NCI-H446 treated with DMSO at 0.1 percent for 48 hours (cell line): ENCODE data around the gene EDEM3.

Experiments used
- DNase-seq: peaks from one replicate; lab custom pipeline; 2025; lab: John Stamatoyannopoulos, UW

The EDEM3 gene

GRCh38 chr1:184669391-184669790 is 85.3 kb downstream of the EDEM3 start:
- DNase-seq = no peak

GRCh38 chr1:184665360-184665759 is 89.3 kb downstream of the EDEM3 start:
- DNase-seq = no peak

- DNase-seq = no peak
Observed at GRCh38 chr1:184664661-184665060, 90.0 kb downstream of the EDEM3 start.

- DNase-seq = peak; percentile 34
Observed at GRCh38 chr1:184664042-184664660, 90.5 kb downstream of the EDEM3 start.

GRCh38 chr1:184661801-184662200 is 92.9 kb downstream of the EDEM3 start:
- no peak for DNase-seq

- no peak for DNase-seq
Observed at GRCh38 chr1:184660462-184661191, 94.0 kb downstream of the EDEM3 start.

GRCh38 chr1:184658055-184658454 is 96.6 kb downstream of the EDEM3 start:
- no peak for DNase-seq

- no peak for DNase-seq
Observed at GRCh38 chr1:184656221-184656620, 98.4 kb downstream of the EDEM3 start.

GRCh38 chr1:184655185-184655584 is 99.5 kb downstream of the EDEM3 start:
- DNase-seq = no peak

GRCh38 chr1:184650177-184650866 is 104.3 kb downstream of the EDEM3 start:
- DNase-seq = no peak

GRCh38 chr1:184649451-184649888 is 105.2 kb downstream of the EDEM3 start:
- DNase-seq = no peak

- no peak for DNase-seq
Observed at GRCh38 chr1:184648856-184649201, 105.8 kb downstream of the EDEM3 start.

GRCh38 chr1:184648160-184648855 is 106.3 kb downstream of the EDEM3 start:
- no peak for DNase-seq

GRCh38 chr1:184647471-184647870 is 107.2 kb downstream of the EDEM3 start:
- DNase-seq = no peak

- DNase-seq = no peak
Observed at GRCh38 chr1:184646824-184647223, 107.8 kb downstream of the EDEM3 start.

GRCh38 chr1:184646178-184646701 is 108.4 kb downstream of the EDEM3 start:
- DNase-seq = no peak

GRCh38 chr1:184644771-184645170 is 109.9 kb downstream of the EDEM3 start:
- no peak for DNase-seq

GRCh38 chr1:184643661-184644060 is 111.0 kb downstream of the EDEM3 start:
- DNase-seq = no peak

GRCh38 chr1:184641894-184642293 is 112.8 kb downstream of the EDEM3 start:
- no peak for DNase-seq

- DNase-seq = no peak
Observed at GRCh38 chr1:184640505-184640904, 114.2 kb downstream of the EDEM3 start.
